PC-9 (cell line): ENCODE data around the gene PCSK5. TPM values are rescaled to one million over a fixed set of nuclear protein-coding genes. Genes with fewer than 3 reads are reported as not detected.

Source experiments
- BruUV-seq: library from RNA; stranded (reverse); fragments of 400-500 nt; replicated peaks from 2 replicates; lab custom pipeline; 2021; lab: Mats Ljungman, UMichigan
- CTCF ChIA-PET: fragments of 300-600 bp; sonication (Branson Sonifier 250); formaldehyde crosslinking; loops from one replicate; lab custom pipeline; 2022; ENCODE audit warnings: antibody characterized with exemption; lab: Charles Lee
- POLR2A ChIA-PET: fragments of 300-600 bp; sonication (Branson Sonifier 250); formaldehyde crosslinking; loops from one replicate; lab custom pipeline; 2022; ENCODE audit warnings: antibody characterized with exemption; ENCODE audit not compliant: unreplicated experiment; lab: Charles Lee
- DNase-seq, 2 experiments: peaks; one replicate each; pipeline versions ENCODE4 v3.0.0 to v3.0.0-alpha.2; 2015 to 2022; ENCODE audit warnings: mixed read lengths in 1 of 2
- H2AFZ ChIP-seq: fragments of 200-600 bp; sonication (generic); 2 replicates; pipeline ENCODE4 v1.8.1; 2017; ENCODE audit warnings: antibody characterized with exemption
- H3F3A ChIP-seq: fragments of 200-600 bp; sonication (generic); 2 replicates; pipeline ENCODE4 v1.8.1; 2017; ENCODE audit warnings: antibody characterized with exemption, mild to moderate bottlenecking, low read depth; ENCODE audit not compliant: insufficient read depth
- H3K27ac ChIP-seq: fragments of 200-600 bp; sonication (generic); 2 replicates; pipeline ENCODE4 v1.6.1; 2016; ENCODE audit warnings: mixed run types
- H3K27me3 ChIP-seq: fragments of 200-600 bp; sonication (generic); 2 replicates; pipeline ENCODE4 v1.6.1; 2016; ENCODE audit warnings: low read depth, mixed run types; ENCODE audit not compliant: insufficient read depth
- H3K36me3 ChIP-seq: fragments of 200-600 bp; sonication (generic); 2 replicates; pipeline ENCODE4 v1.6.1; 2016; ENCODE audit warnings: low read depth, mixed run types
- H3K4me1 ChIP-seq: fragments of 200-600 bp; sonication (generic); replicated peaks from 2 replicates; pipeline ENCODE4 v1.6.1; 2016; ENCODE audit warnings: mixed run types; ENCODE audit not compliant: insufficient read depth
- H3K4me2 ChIP-seq: fragments of 200-600 bp; sonication (generic); 2 replicates; pipeline ENCODE4 v1.6.1; 2017; ENCODE audit warnings: mixed run types
- H3K4me3 ChIP-seq: fragments of 200-600 bp; sonication (generic); 2 replicates; pipeline ENCODE4 v1.6.1; 2016; ENCODE audit warnings: mixed run types
- H3K79me2 ChIP-seq: fragments of 200-600 bp; sonication (generic); 2 replicates; pipeline ENCODE4 v1.6.1; 2017; ENCODE audit warnings: low read depth, mixed run types
- H3K9me2 ChIP-seq: fragments of 200-600 bp; sonication (generic); 2 replicates; pipeline ENCODE4 v1.8.1; 2017; ENCODE audit warnings: mild to moderate bottlenecking; ENCODE audit not compliant: insufficient read depth
- H3K9me3 ChIP-seq: fragments of 200-600 bp; sonication (generic); 2 replicates; pipeline ENCODE4 v1.8.1; 2016; ENCODE audit warnings: low read depth; ENCODE audit not compliant: insufficient read depth
- H4K20me1 ChIP-seq: fragments of 200-600 bp; sonication (generic); 2 replicates; pipeline ENCODE4 v1.8.1; 2017; ENCODE audit not compliant: insufficient read depth
- CTCF ChIP-seq: fragments of 200-600 bp; sonication (generic); conservative IDR thresholded peaks from 2 replicates; pipeline ENCODE4 v1.6.1; 2017; ENCODE audit warnings: mixed run types, antibody characterized with exemption, mild to moderate bottlenecking, moderate library complexity
- EZH2 ChIP-seq: fragments of 200-600 bp; sonication (generic); IDR thresholded peaks from 2 replicates; pipeline ENCODE4 v1.8.0; 2017; ENCODE audit warnings: antibody characterized with exemption, low read depth
- intact Hi-C: fragments of 100-400 bp; cut with micrococcal nuclease; formaldehyde crosslinking; loops from one replicate; pipeline ENCODE4 v1.10.0; 2022; ENCODE audit not compliant: unreplicated experiment
- total RNA-seq: library from RNA; stranded (reverse); gene quantifications from 2 replicates; pipeline ENCODE4 v1.2.3, GENCODE V29; 2021

Gene PCSK5
- total RNA-seq, 1 experiment from 2014 or later, result 8.2 TPM

- no peaks in the 10 kb centered on the region for H3K4me1 ChIP-seq
- H3K4me3 ChIP-seq, result no peak overlapping the region
- ChIA-PET CTCF (no interaction called here), POLR2A (no interaction called here)
- H2AFZ ChIP-seq, result no peak overlapping the region
- H3K36me3 ChIP-seq, result no peaks in the 10 kb centered on the region
- H3K9me3 ChIP-seq, result no peaks in the 10 kb centered on the region
- no peak overlapping the region for H3K27ac ChIP-seq
- H3K9me2 ChIP-seq, result no peaks in the 10 kb centered on the region
- no peak for TF ChIP-seq CTCF
- TF ChIP-seq EZH2, result no peak
- H3K79me2 ChIP-seq, result no peaks in the 10 kb centered on the region
- no TSS peak for BruUV-seq
- H3K27me3 ChIP-seq, result no peaks in the 10 kb centered on the region
- no peak for DNase-seq
- no peak overlapping the region for H3K4me2 ChIP-seq
- intact Hi-C loops, result no loop called here
- no peaks in the 10 kb centered on the region for H4K20me1 ChIP-seq
- no peaks in the 10 kb centered on the region for H3F3A ChIP-seq
Measured at GRCh38 chr9:76045221-76045620, 154.7 kb downstream of the PCSK5 start.

DNA sequence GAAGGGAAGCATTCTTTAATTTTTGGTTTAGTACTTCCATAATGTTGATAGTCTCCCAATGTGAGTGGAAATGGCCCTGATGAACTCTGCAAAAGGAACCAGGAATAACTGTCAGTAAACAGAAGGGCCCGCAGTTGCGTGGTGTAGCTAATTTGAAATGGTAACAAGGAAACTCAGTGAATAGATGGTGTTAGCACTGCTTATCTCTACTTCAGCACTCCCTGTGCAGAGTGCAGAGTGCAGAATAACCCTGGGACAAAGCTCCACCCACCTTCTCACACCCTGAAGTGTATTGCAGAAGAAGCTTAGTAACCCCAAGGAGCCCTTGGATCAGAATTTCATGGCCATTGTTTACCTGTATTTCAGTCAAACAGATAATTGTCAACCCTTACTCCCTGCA, 158.9 kb downstream of the PCSK5 start:
- intact Hi-C loops, result no loop called here
- CTCF ChIA-PET, result no interaction called here

GRCh38 chr9:76067696-76068095, 177.2 kb downstream of the PCSK5 start:
- no peak overlapping the region for H3K27ac ChIP-seq
- intact Hi-C loops, result no loop called here
- no peak for TF ChIP-seq CTCF
- no peak for TF ChIP-seq EZH2
- ChIA-PET POLR2A (no interaction called here), CTCF (interaction anchor here (0.5 kb wide), 1 partner anchor 176 kb away, joined by 6 read pairs; no protein-coding TSS in a partner anchor)
- no peaks in the 10 kb centered on the region for H3K9me2 ChIP-seq
- H3K36me3 ChIP-seq, result no peaks in the 10 kb centered on the region; the same call in 1 of the 2 replicates
- no peaks in the 10 kb centered on the region for H4K20me1 ChIP-seq
- H3K79me2 ChIP-seq, result no peaks in the 10 kb centered on the region
- no peaks in the 10 kb centered on the region for H3F3A ChIP-seq
- no peak overlapping the region for H3K4me3 ChIP-seq
- no peak overlapping the region for H3K4me2 ChIP-seq
- H3K4me1 ChIP-seq, result no peaks in the 10 kb centered on the region
- no peaks in the 10 kb centered on the region for H3K9me3 ChIP-seq
- DNase-seq, result no peak
- no TSS peak for BruUV-seq
- H3K27me3 ChIP-seq, result no peaks in the 10 kb centered on the region
- H2AFZ ChIP-seq, result no peak overlapping the region

More for the DNA sequence above, 158.9 kb downstream of the PCSK5 start:
- POLR2A ChIA-PET, result no interaction called here
- no peak overlapping the region for H3K27ac ChIP-seq
- H3K36me3 ChIP-seq, result no peaks in the 10 kb centered on the region
- H3K4me3 ChIP-seq, result no peak overlapping the region
- H3K4me2 ChIP-seq, result no peak overlapping the region
- no peaks in the 10 kb centered on the region for H3K79me2 ChIP-seq
- H3F3A ChIP-seq, result no peaks in the 10 kb centered on the region
- no peaks in the 10 kb centered on the region for H3K27me3 ChIP-seq
- H3K9me3 ChIP-seq, result no peaks in the 10 kb centered on the region
- BruUV-seq, result no TSS peak
- H4K20me1 ChIP-seq, result no peaks in the 10 kb centered on the region
- H3K4me1 ChIP-seq, result no peaks in the 10 kb centered on the region
- H3K9me2 ChIP-seq, result no peaks in the 10 kb centered on the region
- TF ChIP-seq EZH2, result no peak
- no peak for TF ChIP-seq CTCF
- no peak for DNase-seq
- no peak overlapping the region for H2AFZ ChIP-seq
